ENCODE results near the gene TNF. TPM values are rescaled to one million over a fixed set of nuclear protein-coding genes. Genes with fewer than 3 reads are reported as not detected.
A peak's percentile ranks its signal among the peaks of the same experiment; 100 is the strongest.

Gene TNF
- total and polyA plus RNA-seq, 2 of the 13 experiments (the other 11 are each of a cell fraction or from before 2014, with no cell fraction given) = not detected

DNA sequence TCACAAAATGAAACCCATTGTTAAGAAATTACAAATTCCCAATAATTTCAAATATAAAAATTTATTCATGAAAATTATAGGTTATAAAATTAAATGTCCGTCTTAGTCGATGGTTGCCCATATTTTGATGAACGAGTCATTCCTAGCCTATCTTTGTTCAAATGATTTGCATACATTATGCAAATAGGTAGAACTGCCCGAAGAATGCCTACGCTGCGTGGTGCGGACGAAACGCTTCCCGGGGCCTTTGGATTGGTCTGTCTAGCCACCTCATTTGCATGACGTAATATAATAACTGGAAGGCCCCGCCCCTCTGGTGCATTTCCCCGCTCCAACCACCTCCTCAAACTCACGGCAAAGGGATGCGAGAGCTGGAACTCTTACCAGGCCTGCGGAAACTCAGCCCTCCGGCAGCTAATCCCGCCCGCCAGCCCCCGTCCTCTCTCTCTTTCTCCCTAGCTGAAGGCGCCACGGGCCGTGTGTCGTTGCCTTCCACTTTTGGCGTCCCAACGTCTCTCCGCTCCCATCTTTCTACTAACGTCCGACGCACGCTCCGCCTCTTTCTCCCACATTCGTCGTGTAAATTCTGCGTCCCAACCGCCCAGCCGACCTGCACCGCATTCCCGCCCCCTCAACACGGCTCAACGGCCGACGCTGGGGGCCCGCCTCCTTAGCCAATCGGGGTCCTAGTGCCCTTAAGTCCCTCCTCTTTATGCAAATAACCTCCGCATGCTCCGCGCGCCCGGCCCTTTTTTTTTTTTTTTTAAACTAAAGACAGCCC is 44.6 kb downstream of the TNF start (continued):
- TF ChIP-seq, protein P1, sequence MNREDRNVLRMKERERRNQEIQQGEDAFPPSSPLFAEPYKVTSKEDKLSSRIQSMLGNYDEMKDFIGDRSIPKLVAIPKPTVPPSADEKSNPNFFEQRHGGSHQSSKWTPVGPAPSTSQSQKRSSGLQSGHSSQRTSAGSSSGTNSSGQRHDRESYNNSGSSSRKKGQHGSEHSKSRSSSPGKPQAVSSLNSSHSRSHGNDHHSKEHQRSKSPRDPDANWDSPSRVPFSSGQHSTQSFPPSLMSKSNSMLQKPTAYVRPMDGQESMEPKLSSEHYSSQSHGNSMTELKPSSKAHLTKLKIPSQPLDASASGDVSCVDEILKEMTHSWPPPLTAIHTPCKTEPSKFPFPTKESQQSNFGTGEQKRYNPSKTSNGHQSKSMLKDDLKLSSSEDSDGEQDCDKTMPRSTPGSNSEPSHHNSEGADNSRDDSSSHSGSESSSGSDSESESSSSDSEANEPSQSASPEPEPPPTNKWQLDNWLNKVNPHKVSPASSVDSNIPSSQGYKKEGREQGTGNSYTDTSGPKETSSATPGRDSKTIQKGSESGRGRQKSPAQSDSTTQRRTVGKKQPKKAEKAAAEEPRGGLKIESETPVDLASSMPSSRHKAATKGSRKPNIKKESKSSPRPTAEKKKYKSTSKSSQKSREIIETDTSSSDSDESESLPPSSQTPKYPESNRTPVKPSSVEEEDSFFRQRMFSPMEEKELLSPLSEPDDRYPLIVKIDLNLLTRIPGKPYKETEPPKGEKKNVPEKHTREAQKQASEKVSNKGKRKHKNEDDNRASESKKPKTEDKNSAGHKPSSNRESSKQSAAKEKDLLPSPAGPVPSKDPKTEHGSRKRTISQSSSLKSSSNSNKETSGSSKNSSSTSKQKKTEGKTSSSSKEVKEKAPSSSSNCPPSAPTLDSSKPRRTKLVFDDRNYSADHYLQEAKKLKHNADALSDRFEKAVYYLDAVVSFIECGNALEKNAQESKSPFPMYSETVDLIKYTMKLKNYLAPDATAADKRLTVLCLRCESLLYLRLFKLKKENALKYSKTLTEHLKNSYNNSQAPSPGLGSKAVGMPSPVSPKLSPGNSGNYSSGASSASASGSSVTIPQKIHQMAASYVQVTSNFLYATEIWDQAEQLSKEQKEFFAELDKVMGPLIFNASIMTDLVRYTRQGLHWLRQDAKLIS (CRISPR knock-in tag; IDR thresholded peaks at IDR 0.05) = no peak
- TF ChIP-seq SYNCRIP (IDR thresholded peaks at IDR 0.05; ENCODE audit: insufficient read depth, low read depth, low read length) (no peak), EED (CRISPR knock-in tag; IDR thresholded peaks at IDR 0.05) (no peak), NCOR1 (IDR thresholded peaks at IDR 0.05; ENCODE audit: borderline replicate concordance, low read length) (peak; percentile 31; the same call in 1 of the 2 replicates), MAFG (CRISPR knock-in tag; IDR thresholded peaks at IDR 0.05) (no peak), KLF6 (CRISPR knock-in tag; IDR thresholded peaks at IDR 0.05) (no peak; the same call in 1 of the 2 replicates), MLLT10 (CRISPR knock-in tag; IDR thresholded peaks at IDR 0.05) (no peak), SRSF1 (optimal IDR thresholded peaks at IDR 0.05; ENCODE audit: low read depth, low read length) (peak; percentile 71), ZNF282 (IDR thresholded peaks at IDR 0.05; ENCODE audit: partially characterized antibody) (no peak), YY1 (IDR thresholded peaks at IDR 0.05; ENCODE audit: insufficient read depth, insufficient replicate concordance, low read depth, low read length) (peak; percentile 52), ISL2 (CRISPR knock-in tag; IDR thresholded peaks at IDR 0.05) (peak; percentile 44), ZEB1 (IDR thresholded peaks at IDR 0.05; ENCODE audit: insufficient replicate concordance, low read depth) (peak; percentile 21), TRIM24 (CRISPR knock-in tag; IDR thresholded peaks at IDR 0.05) (no peak), NFE2 (CRISPR knock-in tag; IDR thresholded peaks at IDR 0.05) (no peak), ELF1 (CRISPR knock-in tag; IDR thresholded peaks at IDR 0.05) (peak; percentile 52; the same call in 1 of the 2 replicates), TCF12 (IDR thresholded peaks at IDR 0.05) (no peak), TCF12 (CRISPR knock-in tag; IDR thresholded peaks at IDR 0.05) (no peak), KDM3A (CRISPR knock-in tag; IDR thresholded peaks at IDR 0.05; ENCODE audit: low read depth) (no peak), ZSCAN29 (CRISPR knock-in tag; conservative IDR thresholded peaks at IDR 0.05) (no peak), POLR2AphosphoS5 (IDR thresholded peaks at IDR 0.05; ENCODE audit: low read depth, low read length) (peak; percentile 81), CC2D1A (CRISPR knock-in tag; IDR thresholded peaks at IDR 0.05) (no peak), NRL (CRISPR knock-in tag; IDR thresholded peaks at IDR 0.05; ENCODE audit: borderline replicate concordance) (peak; percentile 70; the same call in 1 of the 2 replicates), MEIS2 (CRISPR knock-in tag; IDR thresholded peaks at IDR 0.05) (0 out of 2 replicates have a peak, but pooled peaks have one; percentile 84)
- TF ChIP-seq, protein P2, sequence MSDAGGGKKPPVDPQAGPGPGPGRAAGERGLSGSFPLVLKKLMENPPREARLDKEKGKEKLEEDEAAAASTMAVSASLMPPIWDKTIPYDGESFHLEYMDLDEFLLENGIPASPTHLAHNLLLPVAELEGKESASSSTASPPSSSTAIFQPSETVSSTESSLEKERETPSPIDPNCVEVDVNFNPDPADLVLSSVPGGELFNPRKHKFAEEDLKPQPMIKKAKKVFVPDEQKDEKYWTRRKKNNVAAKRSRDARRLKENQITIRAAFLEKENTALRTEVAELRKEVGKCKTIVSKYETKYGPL (CRISPR knock-in tag; IDR thresholded peaks at IDR 0.05) = peak; percentile 53; the same call in 1 of the 2 replicates
- TF ChIP-seq, protein P3, sequence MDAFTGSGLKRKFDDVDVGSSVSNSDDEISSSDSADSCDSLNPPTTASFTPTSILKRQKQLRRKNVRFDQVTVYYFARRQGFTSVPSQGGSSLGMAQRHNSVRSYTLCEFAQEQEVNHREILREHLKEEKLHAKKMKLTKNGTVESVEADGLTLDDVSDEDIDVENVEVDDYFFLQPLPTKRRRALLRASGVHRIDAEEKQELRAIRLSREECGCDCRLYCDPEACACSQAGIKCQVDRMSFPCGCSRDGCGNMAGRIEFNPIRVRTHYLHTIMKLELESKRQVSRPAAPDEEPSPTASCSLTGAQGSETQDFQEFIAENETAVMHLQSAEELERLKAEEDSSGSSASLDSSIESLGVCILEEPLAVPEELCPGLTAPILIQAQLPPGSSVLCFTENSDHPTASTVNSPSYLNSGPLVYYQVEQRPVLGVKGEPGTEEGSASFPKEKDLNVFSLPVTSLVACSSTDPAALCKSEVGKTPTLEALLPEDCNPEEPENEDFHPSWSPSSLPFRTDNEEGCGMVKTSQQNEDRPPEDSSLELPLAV (CRISPR knock-in tag; conservative IDR thresholded peaks at IDR 0.05; ENCODE audit: low read depth) = no peak
